ENCODE measurements around the gene SLC48A1. TPM values are rescaled to one million over a fixed set of nuclear protein-coding genes. Genes with fewer than 3 reads are reported as not detected.
"Not testable (repeated sequence)": the region's sequence is repeated elsewhere in the genome, so short reads cannot be mapped to it uniquely, and the experiment has no call there.

SLC48A1 gene
- total RNA-seq, 1 donor from 2014 or later, result 13.0 TPM

DNA sequence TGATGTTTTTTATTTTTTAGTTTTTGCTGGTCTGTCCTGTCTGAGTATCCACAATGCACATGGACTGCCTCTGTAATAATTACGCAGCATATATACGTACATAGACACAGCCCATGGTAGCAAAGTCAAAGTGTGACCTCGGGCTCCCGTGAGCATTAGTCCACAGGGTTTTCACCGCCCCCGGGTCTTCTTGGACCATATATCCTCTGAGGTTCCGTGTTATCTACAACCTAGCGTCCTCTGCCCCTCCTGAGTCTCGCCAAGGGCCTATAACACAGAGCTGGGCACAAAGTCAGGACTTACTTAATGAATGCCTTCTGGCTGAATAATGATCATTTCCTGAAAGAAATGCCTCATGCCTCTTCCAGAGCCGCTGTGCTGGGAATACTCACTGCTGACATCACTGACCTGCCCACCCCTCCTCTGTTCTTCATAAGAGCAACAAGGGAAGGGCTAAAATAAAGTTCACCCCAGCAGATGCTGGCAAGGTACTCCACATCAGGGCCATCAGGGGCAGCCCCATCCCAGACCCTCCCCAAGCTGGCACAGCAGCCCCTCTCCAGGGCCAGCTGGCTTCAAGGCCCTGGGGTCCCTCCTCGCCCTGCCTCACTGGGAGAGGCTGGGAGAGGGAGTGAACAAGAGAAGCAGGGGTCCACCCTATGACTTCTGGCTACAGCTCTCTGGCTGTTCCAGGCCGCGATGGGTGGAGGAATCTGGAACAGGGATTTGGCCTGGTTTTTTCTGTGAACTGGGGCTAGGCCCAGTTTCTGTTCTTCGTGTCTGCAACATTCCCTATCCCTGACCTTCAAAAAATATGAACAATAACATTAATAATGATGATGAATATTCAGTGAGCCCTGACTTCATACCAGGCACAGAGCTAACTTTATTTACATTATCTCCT lies 38.8 kb downstream of the SLC48A1 start:
- H3K27me3 Mint-ChIP-seq (ENCODE audit: low read depth), result no peaks in the 10 kb centered on the region
- TF ChIP-seq, protein P1, sequence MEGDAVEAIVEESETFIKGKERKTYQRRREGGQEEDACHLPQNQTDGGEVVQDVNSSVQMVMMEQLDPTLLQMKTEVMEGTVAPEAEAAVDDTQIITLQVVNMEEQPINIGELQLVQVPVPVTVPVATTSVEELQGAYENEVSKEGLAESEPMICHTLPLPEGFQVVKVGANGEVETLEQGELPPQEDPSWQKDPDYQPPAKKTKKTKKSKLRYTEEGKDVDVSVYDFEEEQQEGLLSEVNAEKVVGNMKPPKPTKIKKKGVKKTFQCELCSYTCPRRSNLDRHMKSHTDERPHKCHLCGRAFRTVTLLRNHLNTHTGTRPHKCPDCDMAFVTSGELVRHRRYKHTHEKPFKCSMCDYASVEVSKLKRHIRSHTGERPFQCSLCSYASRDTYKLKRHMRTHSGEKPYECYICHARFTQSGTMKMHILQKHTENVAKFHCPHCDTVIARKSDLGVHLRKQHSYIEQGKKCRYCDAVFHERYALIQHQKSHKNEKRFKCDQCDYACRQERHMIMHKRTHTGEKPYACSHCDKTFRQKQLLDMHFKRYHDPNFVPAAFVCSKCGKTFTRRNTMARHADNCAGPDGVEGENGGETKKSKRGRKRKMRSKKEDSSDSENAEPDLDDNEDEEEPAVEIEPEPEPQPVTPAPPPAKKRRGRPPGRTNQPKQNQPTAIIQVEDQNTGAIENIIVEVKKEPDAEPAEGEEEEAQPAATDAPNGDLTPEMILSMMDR (conservative IDR thresholded peaks at IDR 0.05), result no peak
- H3K9me3 Mint-ChIP-seq, result no peaks in the 10 kb centered on the region
- H3K4me1 Mint-ChIP-seq, result peaks cover 74% of the 10 kb centered on the region
- H3K4me3 Mint-ChIP-seq, result peak overlapping the region; percentile 74
- H3K36me3 Mint-ChIP-seq (ENCODE audit: low read depth), result no peaks in the 10 kb centered on the region
- no peak for DNase-seq (ENCODE audit: low read depth, low spot score)
- H3K27ac Mint-ChIP-seq (ENCODE audit: unreplicated experiment), result peak overlapping the region; percentile 71

DNA sequence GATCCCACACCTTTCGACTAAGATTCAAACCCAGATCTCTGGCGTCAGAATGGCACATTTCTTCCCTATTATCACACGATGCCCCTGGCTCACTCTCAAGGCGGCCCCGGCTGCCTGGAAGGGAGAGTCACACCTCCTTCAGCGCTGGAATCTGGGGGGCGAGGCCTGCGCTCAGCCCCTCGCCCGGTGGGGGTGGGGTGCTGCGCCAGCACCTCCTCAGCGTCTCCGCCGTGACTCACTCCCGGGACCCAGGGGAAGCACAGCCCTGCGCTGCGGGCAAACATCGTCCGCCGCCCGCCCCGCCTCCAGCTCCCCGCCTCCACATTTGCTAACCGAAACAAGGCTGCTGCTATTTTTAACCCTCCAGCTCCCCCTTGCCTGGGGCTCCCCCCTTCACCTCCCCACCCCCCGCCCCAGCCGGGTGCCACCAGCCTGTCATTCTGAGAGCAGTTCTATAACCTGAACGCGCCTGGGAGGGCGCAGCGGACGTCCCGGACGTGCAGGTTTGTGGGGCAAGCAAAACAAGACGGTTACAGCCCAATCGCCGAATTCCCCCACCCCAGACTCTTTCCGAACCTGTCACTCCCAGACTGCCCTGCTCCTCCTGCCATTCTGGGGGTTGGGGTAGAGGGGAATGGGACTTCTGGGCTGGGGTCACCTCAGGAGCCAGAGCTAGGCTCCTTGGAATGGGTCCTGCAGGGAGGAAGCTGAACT lies 39.9 kb downstream of the SLC48A1 start:
- no peaks in the 10 kb centered on the region for H3K36me3 Mint-ChIP-seq (ENCODE audit: low read depth)
- H3K4me1 Mint-ChIP-seq, result peaks cover 74% of the 10 kb centered on the region
- H3K27ac Mint-ChIP-seq (ENCODE audit: unreplicated experiment), result peak overlapping the region; percentile 47
- no peaks in the 10 kb centered on the region for H3K9me3 Mint-ChIP-seq
- DNase-seq (ENCODE audit: low read depth, low spot score), result peak; percentile 40
- no peaks in the 10 kb centered on the region for H3K27me3 Mint-ChIP-seq (ENCODE audit: low read depth)
- peak overlapping the region; percentile 85 for H3K4me3 Mint-ChIP-seq
- TF ChIP-seq, protein P1 (conservative IDR thresholded peaks at IDR 0.05), result no peak

DNA sequence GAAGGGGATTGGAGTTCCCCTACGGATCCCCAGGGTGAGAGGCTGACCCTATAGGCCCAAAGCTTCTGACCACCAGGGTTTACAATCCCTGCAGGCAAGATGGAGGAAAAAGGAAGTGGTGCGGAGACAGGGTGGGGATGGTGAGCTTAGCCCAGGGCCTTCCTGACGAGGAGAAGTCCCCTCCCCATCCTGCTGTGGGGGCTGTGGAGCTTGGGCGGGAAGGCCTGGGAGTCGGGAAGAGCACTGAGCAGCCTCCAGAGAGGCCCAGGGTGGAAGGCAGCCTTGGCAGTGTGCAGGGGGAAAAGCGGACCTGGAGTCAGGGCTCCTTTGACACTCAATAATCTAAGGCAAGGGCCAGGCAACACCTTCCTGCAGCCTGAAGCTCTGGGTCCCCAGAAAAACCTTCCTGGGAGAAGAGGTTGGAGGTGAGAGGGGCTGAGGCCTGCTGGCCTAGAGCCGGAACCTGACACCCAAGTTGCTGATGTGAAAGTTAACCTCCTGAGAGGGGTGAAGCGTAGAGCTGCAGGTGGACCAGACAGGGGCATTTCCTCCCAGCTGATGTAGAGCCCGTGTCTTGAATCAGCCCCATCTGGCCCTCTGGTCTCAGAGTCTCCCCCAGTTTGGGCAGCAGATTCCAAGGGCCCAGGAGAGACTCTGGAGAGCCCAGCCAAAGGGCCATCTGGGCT lies 40.6 kb downstream of the SLC48A1 start:
- Mint-ChIP-seq H3K9me3 (no peaks in the 10 kb centered on the region), H3K4me3 (peak overlapping the region; percentile 85), H3K27me3 (ENCODE audit: low read depth) (no peaks in the 10 kb centered on the region), H3K27ac (ENCODE audit: unreplicated experiment) (peak overlapping the region; percentile 47), H3K36me3 (ENCODE audit: low read depth) (no peaks in the 10 kb centered on the region), H3K4me1 (peaks cover 74% of the 10 kb centered on the region)
- TF ChIP-seq, protein P1 (conservative IDR thresholded peaks at IDR 0.05), result no peak
- no peak for DNase-seq (ENCODE audit: low read depth, low spot score)

DNA sequence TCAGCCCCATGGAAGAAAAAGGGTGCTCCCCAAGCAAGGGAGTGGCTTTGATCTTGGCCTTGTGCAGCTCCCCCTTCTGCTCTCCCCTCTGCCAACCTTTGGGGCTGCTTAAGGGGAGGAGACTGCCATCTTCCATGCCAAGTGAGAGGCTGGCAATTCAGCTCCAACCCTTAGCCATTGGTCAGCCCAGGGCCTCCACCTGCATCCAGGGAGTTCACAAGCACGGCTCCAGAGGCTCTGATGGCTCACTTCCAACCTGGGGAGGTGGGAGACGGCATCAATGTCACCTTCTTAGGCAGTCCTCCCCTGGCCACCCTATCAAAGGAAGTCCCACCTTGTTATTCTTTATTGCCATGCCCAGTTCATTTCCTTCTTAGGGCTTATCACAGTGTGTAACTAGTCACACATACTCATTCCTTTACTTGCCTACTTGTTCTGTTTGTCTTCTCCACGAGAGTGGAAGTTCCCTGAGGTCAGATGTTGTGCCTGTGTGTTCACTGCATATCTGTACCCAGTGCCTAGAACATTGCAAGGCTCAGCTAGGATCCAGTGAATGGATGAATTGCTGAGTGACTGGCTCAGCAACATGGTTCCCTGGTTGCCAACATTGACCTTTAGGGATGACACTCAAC lies 41.6 kb downstream of the SLC48A1 start:
- Mint-ChIP-seq H3K4me3 (peak overlapping the region; percentile 53), H3K9me3 (no peaks in the 10 kb centered on the region), H3K27me3 (ENCODE audit: low read depth) (no peaks in the 10 kb centered on the region), H3K36me3 (ENCODE audit: low read depth) (no peaks in the 10 kb centered on the region), H3K4me1 (peaks cover 68% of the 10 kb centered on the region), H3K27ac (ENCODE audit: unreplicated experiment) (peak overlapping the region; percentile 41)
- DNase-seq (ENCODE audit: low read depth, low spot score), result no peak
- TF ChIP-seq, protein P1 (conservative IDR thresholded peaks at IDR 0.05), result no peak

DNA sequence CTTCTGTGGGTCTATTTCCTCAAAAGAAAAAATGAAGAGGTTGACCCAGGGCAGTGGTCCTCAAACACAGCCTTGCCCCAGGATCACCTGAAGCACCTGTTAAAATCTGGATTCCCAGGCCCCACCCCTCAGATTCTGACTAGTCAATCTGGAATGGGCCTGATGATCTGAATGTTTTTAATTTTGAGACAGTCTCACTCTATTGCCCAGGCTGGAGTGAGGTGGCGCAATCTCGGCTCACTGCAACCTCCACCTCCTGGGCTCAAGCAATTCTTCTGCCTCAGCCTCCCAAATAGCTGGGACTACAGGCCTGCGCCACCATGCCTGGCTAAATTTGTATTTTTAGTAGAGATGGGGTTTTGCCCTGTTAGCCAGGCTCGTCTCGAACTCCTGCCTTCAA lies 42.4 kb downstream of the SLC48A1 start:
- Mint-ChIP-seq H3K4me3 (peak overlapping the region; percentile 53), H3K4me1 (peaks cover 71% of the 10 kb centered on the region)
- H3K27me3 Mint-ChIP-seq (ENCODE audit: low read depth); H3K27ac Mint-ChIP-seq (ENCODE audit: unreplicated experiment); DNase-seq (ENCODE audit: low read depth, low spot score); H3K9me3 Mint-ChIP-seq; H3K36me3 Mint-ChIP-seq (ENCODE audit: low read depth): not testable (repeated sequence)
